Upper lobe of right lung (tissue), 1 donor: ENCODE measurements around the gene TRPC1. TPM values are rescaled to one million over a fixed set of nuclear protein-coding genes. Genes with fewer than 3 reads are reported as not detected.

Source experiments
- ATAC-seq: fragments of 200-7000 bp; cut with Tn5 transposase; one replicate; pipeline ENCODE4 v1.9.1; 2020; ENCODE audit warnings: mild to moderate bottlenecking, moderate library complexity
- DNase-seq: peaks from one replicate; pipeline ENCODE4 v3.0.0-alpha.2; 2020
- H3K27ac ChIP-seq: fragments of 200-600 bp; one replicate; pipeline ENCODE4 v1.8.0; 2022
- H3K27me3 ChIP-seq: fragments of 200-600 bp; one replicate; pipeline ENCODE4 v1.8.0; 2022; ENCODE audit warnings: mild to moderate bottlenecking
- H3K36me3 ChIP-seq: fragments of 200-600 bp; one replicate; pipeline ENCODE4 v1.8.0; 2022
- H3K4me1 ChIP-seq: fragments of 200-600 bp; one replicate; pipeline ENCODE4 v1.8.0; 2022
- H3K4me3 ChIP-seq: fragments of 200-600 bp; one replicate; pipeline ENCODE4 v1.8.0; 2022; ENCODE audit warnings: mild to moderate bottlenecking
- H3K9me3 ChIP-seq: fragments of 200-600 bp; one replicate; pipeline ENCODE4 v1.8.0; 2022
- intact Hi-C: fragments of 100-400 bp; cut with DNase I; formaldehyde crosslinking; loops from one replicate; pipeline ENCODE4 v1.11.0; 2022
- total RNA-seq: library from RNA; stranded (reverse); fragmentation: NEBNext Ultra II Directional; extraction: Animal tissue kit (Norgen Biotek cat#: 25700); gene quantifications from one replicate; pipeline ENCODE4 v1.2.1, GENCODE V29; 2021
- TF ChIP-seq, protein P1 (sequence below): fragments of 200-600 bp; IDR thresholded peaks from one replicate; pipeline ENCODE4 v1.8.0; 2022; ENCODE audit warnings: antibody characterized with exemption
- donor health status: DM: no; HTN: yes; CAD: no; lungs with severe emphysema.

Gene TRPC1
- total RNA-seq, 1 donor from 2014 or later, result 5.6 TPM

DNA sequence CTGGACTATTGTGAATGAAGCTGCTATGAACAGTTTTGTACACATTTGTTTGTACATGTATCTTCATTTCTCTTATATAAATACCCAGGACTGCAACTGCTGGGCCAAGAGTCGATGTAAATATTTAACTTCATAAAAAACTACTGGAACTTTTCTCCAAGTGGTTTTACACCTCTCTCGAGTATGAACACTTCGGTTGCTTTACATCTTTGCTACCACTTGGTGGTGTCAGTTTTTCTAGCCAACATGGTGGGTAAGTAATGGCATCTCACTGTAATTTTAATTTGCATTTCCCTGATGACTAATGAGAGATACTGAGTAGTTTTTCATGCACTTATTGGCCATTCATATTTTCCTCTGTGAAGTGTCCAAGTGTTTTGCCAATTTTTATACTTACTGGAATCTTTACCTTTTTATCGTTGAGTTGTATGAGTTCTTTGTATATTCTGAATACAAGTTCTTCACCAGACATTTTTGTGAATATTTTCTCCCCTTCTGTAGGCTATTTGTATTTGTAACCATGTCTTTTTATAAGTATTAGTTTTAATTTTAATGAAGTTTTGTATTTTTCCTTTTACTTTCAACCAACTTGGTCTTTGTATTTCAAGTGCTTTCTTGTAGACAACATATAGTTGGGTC, 120.6 kb downstream of the TRPC1 start:
- H3K4me1 ChIP-seq, result no peaks in the 10 kb centered on the region

DNA sequence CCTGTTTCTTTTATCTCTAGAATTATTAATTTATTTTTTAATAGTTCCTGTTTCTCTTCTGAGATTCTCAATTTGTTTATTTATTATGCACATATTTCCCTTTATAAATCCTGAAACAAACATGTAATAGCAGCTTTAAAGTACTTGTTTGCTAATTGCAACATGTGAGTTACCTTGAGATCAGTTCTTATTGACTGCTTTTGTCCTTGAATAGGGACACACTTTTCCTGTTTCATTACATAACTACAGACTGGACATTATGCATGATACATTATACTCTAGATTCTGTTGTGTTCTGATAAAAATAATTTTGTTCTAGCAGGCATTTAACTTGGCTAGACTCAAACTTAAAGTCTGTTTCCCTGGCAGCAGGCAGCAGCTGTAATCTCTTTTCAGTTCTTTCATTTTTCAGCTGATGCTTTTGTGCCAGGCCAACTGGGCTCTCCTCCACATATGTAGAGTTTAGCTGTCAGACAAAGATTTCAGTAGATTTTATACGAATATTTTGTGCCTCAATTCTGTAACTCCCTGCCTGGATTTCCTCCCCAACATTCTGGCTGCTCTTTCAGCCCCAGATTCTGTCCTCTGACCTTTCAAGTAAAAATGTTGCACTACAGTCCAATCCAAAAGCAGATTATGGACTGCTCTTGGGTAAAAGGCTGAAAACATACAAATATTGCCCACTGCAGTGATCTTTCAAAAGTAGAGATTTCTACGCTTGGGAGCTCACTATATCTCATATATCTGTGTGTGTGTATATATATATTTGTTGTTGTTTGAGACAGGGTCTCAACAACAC, 123.1 kb downstream of the TRPC1 start:
- Histone ChIP-seq H3K4me3 (no peak overlapping the region), H3K36me3 (no peaks in the 10 kb centered on the region), H3K4me1 (peaks cover 8% of the 10 kb centered on the region), H3K27me3 (no peaks in the 10 kb centered on the region), H3K27ac (no peak overlapping the region), H3K9me3 (no peaks in the 10 kb centered on the region)
- TF ChIP-seq, protein P1, sequence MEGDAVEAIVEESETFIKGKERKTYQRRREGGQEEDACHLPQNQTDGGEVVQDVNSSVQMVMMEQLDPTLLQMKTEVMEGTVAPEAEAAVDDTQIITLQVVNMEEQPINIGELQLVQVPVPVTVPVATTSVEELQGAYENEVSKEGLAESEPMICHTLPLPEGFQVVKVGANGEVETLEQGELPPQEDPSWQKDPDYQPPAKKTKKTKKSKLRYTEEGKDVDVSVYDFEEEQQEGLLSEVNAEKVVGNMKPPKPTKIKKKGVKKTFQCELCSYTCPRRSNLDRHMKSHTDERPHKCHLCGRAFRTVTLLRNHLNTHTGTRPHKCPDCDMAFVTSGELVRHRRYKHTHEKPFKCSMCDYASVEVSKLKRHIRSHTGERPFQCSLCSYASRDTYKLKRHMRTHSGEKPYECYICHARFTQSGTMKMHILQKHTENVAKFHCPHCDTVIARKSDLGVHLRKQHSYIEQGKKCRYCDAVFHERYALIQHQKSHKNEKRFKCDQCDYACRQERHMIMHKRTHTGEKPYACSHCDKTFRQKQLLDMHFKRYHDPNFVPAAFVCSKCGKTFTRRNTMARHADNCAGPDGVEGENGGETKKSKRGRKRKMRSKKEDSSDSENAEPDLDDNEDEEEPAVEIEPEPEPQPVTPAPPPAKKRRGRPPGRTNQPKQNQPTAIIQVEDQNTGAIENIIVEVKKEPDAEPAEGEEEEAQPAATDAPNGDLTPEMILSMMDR, result no peak
- intact Hi-C loops, result no loop called here
- no peak for ATAC-seq
- DNase-seq, result no peak

More for the DNA sequence above, 120.6 kb downstream of the TRPC1 start:
- no peak overlapping the region for H3K27ac ChIP-seq
- TF ChIP-seq, protein P1, result peak; percentile 49
- no peak overlapping the region for H3K4me3 ChIP-seq
- H3K36me3 ChIP-seq, result no peaks in the 10 kb centered on the region
- intact Hi-C loops, result no loop called here
- DNase-seq (no peak), ATAC-seq (peak; percentile 65)
- no peaks in the 10 kb centered on the region for H3K27me3 ChIP-seq
- H3K9me3 ChIP-seq, result no peaks in the 10 kb centered on the region

DNA sequence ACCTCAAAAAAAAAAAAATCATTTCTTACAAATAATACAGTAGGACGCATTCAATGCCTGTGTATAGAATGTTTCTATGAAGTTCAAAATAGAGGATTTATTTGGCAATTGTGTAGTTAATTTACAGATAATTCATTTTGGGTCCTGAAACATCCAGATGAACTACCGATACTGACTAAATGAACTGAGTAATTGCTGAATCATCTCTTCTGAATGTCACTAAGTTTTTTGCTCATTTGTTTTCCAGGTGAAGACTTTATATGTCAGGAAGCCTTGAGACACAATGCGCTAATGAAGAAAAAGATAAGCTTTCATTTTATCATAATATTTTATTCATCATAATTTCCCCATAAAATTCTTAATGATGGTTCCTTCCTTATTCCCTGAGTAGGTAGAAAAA, 125.3 kb downstream of the TRPC1 start:
- intact Hi-C loops, result no loop called here
- Histone ChIP-seq H3K9me3 (no peaks in the 10 kb centered on the region), H3K27ac (no peak overlapping the region), H3K36me3 (no peaks in the 10 kb centered on the region), H3K4me3 (no peak overlapping the region), H3K27me3 (no peaks in the 10 kb centered on the region), H3K4me1 (peaks cover 12% of the 10 kb centered on the region)
- no peak for DNase-seq
- ATAC-seq, result no peak
- TF ChIP-seq, protein P1, result no peak

DNA sequence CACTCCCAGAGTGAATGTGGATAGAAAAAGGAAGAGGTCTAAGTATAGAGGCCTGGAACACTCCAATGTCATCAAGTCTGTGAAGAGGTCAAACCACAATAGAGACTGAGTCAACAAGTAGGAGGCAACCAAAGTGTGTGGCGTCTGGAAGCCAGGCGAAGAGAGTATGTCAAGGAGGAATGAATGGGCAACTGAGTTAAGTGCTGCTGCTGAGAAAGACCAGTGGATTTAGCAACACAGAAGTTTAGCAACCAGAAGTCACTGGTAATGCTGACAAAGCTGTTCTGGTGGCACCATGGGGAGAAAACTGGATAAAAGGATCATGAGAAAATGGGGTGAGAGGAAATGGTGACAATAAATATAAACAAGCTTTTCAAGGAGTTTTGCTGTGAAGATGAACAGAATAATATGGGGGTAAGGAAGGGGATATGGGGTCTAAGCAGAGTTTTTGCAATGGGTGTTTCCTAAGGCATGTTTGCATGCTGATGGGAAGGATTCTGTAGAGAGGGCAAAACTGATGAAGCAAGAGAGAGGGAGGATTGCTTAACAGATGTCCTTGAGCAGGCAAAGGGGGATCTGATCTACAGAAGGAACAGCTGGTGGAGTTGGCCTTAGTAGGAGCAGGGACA, 126.7 kb downstream of the TRPC1 start:
- TF ChIP-seq, protein P1, result no peak
- intact Hi-C loops, result no loop called here
- Histone ChIP-seq H3K4me3 (no peak overlapping the region), H3K27ac (peak overlapping the region; percentile 34), H3K9me3 (no peaks in the 10 kb centered on the region), H3K36me3 (no peaks in the 10 kb centered on the region), H3K27me3 (no peaks in the 10 kb centered on the region), H3K4me1 (peaks cover 12% of the 10 kb centered on the region)
- DNase-seq (no peak), ATAC-seq (peak; percentile 98)

DNA sequence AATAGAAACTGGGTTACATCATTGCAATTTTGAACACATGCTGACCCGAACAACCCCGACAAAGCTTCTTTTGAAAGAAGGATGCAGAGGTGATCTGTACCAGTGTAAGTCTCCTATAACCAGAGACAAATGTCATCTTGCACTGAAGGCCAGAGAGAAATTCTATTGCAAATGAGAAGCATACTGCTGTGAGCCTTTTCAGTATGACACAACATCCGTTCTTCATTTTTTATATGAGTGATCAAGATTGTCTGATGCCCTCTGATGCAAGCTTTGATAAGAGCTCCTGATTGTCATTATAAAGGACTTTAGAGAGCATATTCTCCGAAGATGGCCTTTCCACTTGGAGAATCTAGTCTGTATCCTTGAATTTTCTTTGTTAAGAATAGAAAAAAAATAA, 128.2 kb downstream of the TRPC1 start:
- H3K27me3 ChIP-seq, result no peaks in the 10 kb centered on the region
- H3K9me3 ChIP-seq, result no peaks in the 10 kb centered on the region
- DNase-seq (no peak), ATAC-seq (no peak)
- H3K4me3 ChIP-seq, result no peak overlapping the region
- TF ChIP-seq, protein P1, result no peak
- no peaks in the 10 kb centered on the region for H3K36me3 ChIP-seq
- peaks cover 12% of the 10 kb centered on the region for H3K4me1 ChIP-seq
- intact Hi-C loops, result no loop called here
- H3K27ac ChIP-seq, result no peak overlapping the region
